ENCODE measurements around the gene CBX2. TPM values are rescaled to one million over a fixed set of nuclear protein-coding genes. Genes with fewer than 3 reads are reported as not detected.

Gene CBX2
- polyA plus RNA-seq, 3 donors: 23.7 to 31.8 (median 26.9) TPM

- no peak for DNase-seq (ENCODE audit: extremely low read depth in 1 of 11, low read depth in 9 of 11, low spot score in 4 of 11)
These were observed 54.5 kb downstream of the CBX2 start for GRCh38 chr17:79832218-79833109.

DNA sequence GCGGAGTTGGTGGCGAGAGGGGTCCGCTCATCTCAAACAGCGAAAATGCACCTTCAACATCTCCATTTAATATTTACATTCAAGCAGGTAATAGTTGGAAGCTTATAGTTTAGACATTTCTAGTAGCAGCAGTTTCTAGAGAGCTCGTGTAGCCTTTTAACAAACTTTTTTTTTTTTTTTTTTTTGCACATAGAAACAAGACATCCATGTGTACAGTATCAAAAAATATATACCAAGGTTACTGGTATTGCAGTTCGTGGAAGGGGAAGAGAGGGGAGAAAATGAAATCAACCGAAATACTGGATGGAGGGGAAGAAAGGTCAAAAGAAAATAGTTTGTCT is 55.1 kb downstream of the CBX2 start:
- DNase-seq (ENCODE audit: extremely low read depth in 1 of 11, low read depth in 9 of 11, low spot score in 4 of 11): no peak

- no peak for DNase-seq (ENCODE audit: extremely low read depth in 1 of 11, low read depth in 9 of 11, low spot score in 4 of 11)
These were observed 56.0 kb downstream of the CBX2 start for GRCh38 chr17:79833744-79834564.

GRCh38 chr17:79834565-79835469 is 56.9 kb downstream of the CBX2 start:
- DNase-seq (ENCODE audit: extremely low read depth in 1 of 11, low read depth in 9 of 11, low spot score in 4 of 11): no peak

DNA sequence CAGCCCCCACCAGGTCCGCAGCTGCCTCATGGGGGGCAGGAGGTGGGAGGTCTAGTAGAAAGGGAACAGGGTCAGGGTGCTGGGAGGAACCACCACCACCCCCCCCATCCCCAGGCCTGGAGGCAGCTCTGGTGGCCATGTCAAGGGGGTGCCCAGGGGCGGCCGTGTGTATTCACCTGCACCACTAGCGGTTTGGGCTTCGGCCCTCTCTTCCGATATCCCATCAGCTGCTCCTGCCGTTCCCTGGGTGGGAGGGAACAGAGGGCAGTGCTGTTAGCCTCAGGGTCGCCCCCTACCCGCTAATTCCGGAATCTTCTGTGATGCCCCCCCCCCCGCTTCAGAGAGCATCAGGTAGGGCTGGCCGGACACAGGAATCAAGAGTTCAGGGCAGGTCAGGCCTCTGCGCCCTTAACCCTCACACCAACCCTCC is 57.5 kb downstream of the CBX2 start:
- no peak for DNase-seq (ENCODE audit: extremely low read depth in 1 of 11, low read depth in 9 of 11, low spot score in 4 of 11)

DNA sequence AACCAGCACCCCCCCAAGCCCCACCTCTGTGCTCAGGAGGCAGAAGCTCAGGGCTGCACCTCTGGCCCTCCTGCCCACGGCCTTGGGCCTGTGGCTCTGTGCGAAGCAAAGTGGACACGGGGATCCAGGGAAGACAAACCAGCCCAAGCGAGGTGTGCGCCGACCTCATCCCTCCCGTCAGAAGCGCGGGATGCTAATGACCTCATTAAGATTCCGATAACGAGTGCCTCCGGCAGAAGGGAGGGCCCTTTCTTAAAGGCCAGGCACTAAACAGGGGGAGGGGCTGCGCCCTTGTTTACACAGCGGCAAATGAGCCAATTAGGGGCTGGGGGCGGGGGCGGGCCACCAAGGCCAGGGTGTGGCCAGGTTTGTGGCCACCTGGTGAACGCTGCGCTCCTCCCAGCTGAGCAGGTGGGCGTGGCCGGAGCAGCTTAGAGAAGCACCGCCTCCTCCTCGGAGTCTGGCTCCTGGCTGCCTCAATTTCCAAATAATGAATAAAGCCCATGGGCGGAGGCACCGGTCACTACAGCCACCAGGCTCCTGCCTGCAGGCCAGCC is 58.1 kb downstream of the CBX2 start:
- no peak for DNase-seq (ENCODE audit: extremely low read depth in 1 of 11, low read depth in 9 of 11, low spot score in 4 of 11)

GRCh38 chr17:79836510-79836971 is 58.6 kb downstream of the CBX2 start:
- DNase-seq (ENCODE audit: extremely low read depth in 1 of 11, low read depth in 9 of 11, low spot score in 4 of 11): no peak

DNA sequence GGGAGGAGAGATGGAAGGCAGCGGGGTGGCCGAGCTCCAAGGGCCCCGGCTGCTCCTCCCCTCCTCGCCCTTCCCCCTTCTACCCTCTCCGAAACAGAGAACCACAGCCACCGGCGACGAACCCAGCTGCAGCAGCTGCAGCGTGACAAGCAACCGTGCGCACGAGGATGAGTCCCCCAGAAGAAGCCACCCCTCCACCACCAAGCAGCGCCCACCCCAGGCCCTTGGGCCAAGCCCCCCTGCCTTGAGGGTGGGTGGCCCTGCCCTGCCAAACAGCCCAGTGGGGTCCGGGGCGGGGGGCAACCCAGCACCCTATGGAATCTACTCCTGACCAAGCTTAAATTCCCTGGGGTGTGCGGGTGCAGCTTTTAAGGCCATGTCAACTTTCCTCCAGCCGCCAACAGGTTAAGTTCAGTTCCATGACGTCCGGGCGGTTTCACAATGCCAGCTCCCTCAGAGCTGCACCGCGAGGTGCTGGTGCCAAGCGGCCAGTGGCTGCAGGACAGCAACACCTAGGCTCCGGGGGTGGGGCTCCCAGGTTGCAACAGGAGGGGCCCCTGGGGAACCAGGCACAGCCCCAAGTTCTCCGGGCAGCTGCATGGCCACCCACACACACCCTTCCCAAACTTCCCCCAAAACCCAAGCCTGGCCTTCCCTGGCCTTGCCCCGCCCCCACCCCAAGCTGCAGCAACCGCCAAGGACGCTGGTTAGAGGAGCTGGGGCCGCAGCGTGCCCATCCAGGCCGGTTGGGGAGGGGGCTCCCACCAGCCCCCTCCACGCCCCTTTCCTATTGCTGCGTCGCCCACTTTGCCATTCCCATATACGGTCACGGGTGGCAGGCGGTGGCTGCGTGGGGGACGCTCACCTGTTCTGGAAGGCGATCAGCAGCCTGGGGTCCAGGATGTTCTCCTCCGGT is 59.3 kb downstream of the CBX2 start:
- DNase-seq (ENCODE audit: extremely low read depth in 1 of 11, low read depth in 9 of 11, low spot score in 4 of 11): no peak

Other genes with a start within 250 kb of the CBX2 start
- 1 to 10 TPM in 2 of 3 donors, under 1 TPM in 1; 0.87 to 2.5 (median 1.7) TPM for gene RBFOX3, start 167.1 kb upstream of the CBX2 start, polyA plus RNA-seq (ENCODE audit: insufficient read length in 3 of 3)
- 1 to 10 TPM; 3.5 to 5.2 (median 5.1) TPM for gene ENPP7, start 47.2 kb upstream of the CBX2 start, polyA plus RNA-seq (ENCODE audit: insufficient read length in 3 of 3)
- gene CBX8, start 18.9 kb downstream of the CBX2 start, polyA plus RNA-seq (ENCODE audit: insufficient read length in 3 of 3): 10 to 100 TPM; 12.8 to 18.0 (median 15.5) TPM
- gene CBX4, start 61.3 kb downstream of the CBX2 start, polyA plus RNA-seq (ENCODE audit: insufficient read length in 3 of 3): 10 to 100 TPM; 10.5 to 14.9 (median 13.8) TPM